ENCODE results near the gene ZFYVE19.

The ZFYVE19 gene

GRCh38 chr15:40845036-40845435 lies 38.1 kb downstream of the ZFYVE19 start:
- peak overlapping the region; percentile 90 for H3K27ac ChIP-seq
- no peak for TF ChIP-seq CTCF (conservative IDR thresholded peaks at IDR 0.05)

- peak overlapping the region; percentile 90 for H3K27ac ChIP-seq
- no peak for TF ChIP-seq CTCF (conservative IDR thresholded peaks at IDR 0.05)
Observed at GRCh38 chr15:40845511-40846284, 38.8 kb downstream of the ZFYVE19 start.

- no peak for TF ChIP-seq CTCF (conservative IDR thresholded peaks at IDR 0.05)
- H3K27ac ChIP-seq = peak overlapping the region; percentile 90
Observed at GRCh38 chr15:40846841-40847222, 39.9 kb downstream of the ZFYVE19 start.

GRCh38 chr15:40847223-40847961 lies 40.5 kb downstream of the ZFYVE19 start:
- peak overlapping the region; percentile 90 for H3K27ac ChIP-seq
- TF ChIP-seq CTCF (conservative IDR thresholded peaks at IDR 0.05) = no peak

- no peak for TF ChIP-seq CTCF (conservative IDR thresholded peaks at IDR 0.05)
- H3K27ac ChIP-seq = no peak overlapping the region
Observed at GRCh38 chr15:40850576-40851112, 43.8 kb downstream of the ZFYVE19 start.

- no peak for TF ChIP-seq CTCF (conservative IDR thresholded peaks at IDR 0.05)
- H3K27ac ChIP-seq = peak overlapping the region; percentile 92; the same call in 1 of the 2 replicates
Observed at GRCh38 chr15:40852529-40852928, 45.6 kb downstream of the ZFYVE19 start.

GRCh38 chr15:40853241-40853890 lies 46.5 kb downstream of the ZFYVE19 start:
- TF ChIP-seq CTCF (conservative IDR thresholded peaks at IDR 0.05) = no peak
- peak overlapping the region; percentile 92; the same call in 1 of the 2 replicates for H3K27ac ChIP-seq
